ENCODE measurements around the gene SLC39A1. TPM values are rescaled to one million over a fixed set of nuclear protein-coding genes. Genes with fewer than 3 reads are reported as not detected.
"Not testable (repeated sequence)": the region's sequence is repeated elsewhere in the genome, so short reads cannot be mapped to it uniquely, and the experiment has no call there.

The SLC39A1 gene
- total RNA-seq (2014; rRNA removed) = 136 and 150 TPM in 2 replicates
- polyA plus RNA-seq (2012) = 112 TPM

GRCh38 chr1:153963030-153963849, at the start of gene SLC39A1:
Gene SLC39A1, minus strand, starts transcription at chr1:153963537. Its CDS starts 822 bp downstream, at chr1:153962715.
- DNase-seq (ENCODE audit: low read depth) = peak; percentile 94

GRCh38 chr1:154012543-154012942, 49.2 kb upstream of the SLC39A1 start:
- not testable (repeated sequence) for DNase-seq (ENCODE audit: low read depth)

- no peak for DNase-seq (ENCODE audit: low read depth)
Observed at GRCh38 chr1:154012129-154012528, 48.8 kb upstream of the SLC39A1 start.

GRCh38 chr1:154006136-154006535, 42.8 kb upstream of the SLC39A1 start:
- peak; percentile 66 for DNase-seq (ENCODE audit: low read depth)

GRCh38 chr1:154000420-154000819, 37.1 kb upstream of the SLC39A1 start:
- DNase-seq (ENCODE audit: low read depth) = no peak

GRCh38 chr1:153996882-153997281, 33.5 kb upstream of the SLC39A1 start:
- DNase-seq (ENCODE audit: low read depth) = not testable (repeated sequence)

GRCh38 chr1:153995640-153996039, 32.3 kb upstream of the SLC39A1 start:
- DNase-seq (ENCODE audit: low read depth) = no peak

- no peak for DNase-seq (ENCODE audit: low read depth)
Observed at GRCh38 chr1:153995202-153995601, 31.9 kb upstream of the SLC39A1 start.

GRCh38 chr1:153991806-153992205, 28.5 kb upstream of the SLC39A1 start:
- DNase-seq (ENCODE audit: low read depth) = no peak

- no peak for DNase-seq (ENCODE audit: low read depth)
Observed at GRCh38 chr1:153991151-153991630, 27.9 kb upstream of the SLC39A1 start.

- DNase-seq (ENCODE audit: low read depth) = peak; percentile 98
Observed at GRCh38 chr1:153990468-153991150, 27.3 kb upstream of the SLC39A1 start, which contains the start of gene RPS27. Gene RPS27, plus strand, starts transcription at chr1:153990762. Its CDS starts 35 bp downstream, at chr1:153990797.

- DNase-seq (ENCODE audit: low read depth) = no peak
Observed at GRCh38 chr1:153987621-153988020, 24.3 kb upstream of the SLC39A1 start.

- DNase-seq (ENCODE audit: low read depth) = peak; percentile 83
Observed at GRCh38 chr1:153985941-153986761, 22.8 kb upstream of the SLC39A1 start, which contains the start of gene RAB13. Gene RAB13, minus strand, starts transcription at chr1:153986339. Its CDS starts 103 bp downstream, at chr1:153986236.

- DNase-seq (ENCODE audit: low read depth) = peak; percentile 79
Observed at GRCh38 chr1:153985341-153985912, 22.1 kb upstream of the SLC39A1 start.

- no peak for DNase-seq (ENCODE audit: low read depth)
Observed at GRCh38 chr1:153984123-153984894, 21.0 kb upstream of the SLC39A1 start.

- not testable (repeated sequence) for DNase-seq (ENCODE audit: low read depth)
Observed at GRCh38 chr1:153981735-153982134, 18.4 kb upstream of the SLC39A1 start.

GRCh38 chr1:153979091-153979490, 15.8 kb upstream of the SLC39A1 start:
- DNase-seq (ENCODE audit: low read depth) = not testable (repeated sequence)

- no peak for DNase-seq (ENCODE audit: low read depth)
Observed at GRCh38 chr1:153978274-153978909, 15.1 kb upstream of the SLC39A1 start.

Measured in LHCN-M2 (cell line).